Measurements from ENCODE around the gene NELFA.

NELFA gene

GRCh38 chr4:1988327-1988724, 20.4 kb downstream of the NELFA start:
- Histone ChIP-seq H3K79me1 (replicated peaks; ENCODE audit: low read length, poor library complexity, severe bottlenecking) (peaks cover 75% of the 10 kb centered on the region), H3K4ac (ENCODE audit: low read depth in 1 of 2, low read length in 2 of 2) (no peak overlapping the region)
- 97% methylated on average over 6 of the region's 12 CpGs for WGBS

GRCh38 chr4:1987721-1988326, 20.9 kb downstream of the NELFA start:
- no peak overlapping the region for H2BK5ac ChIP-seq (ENCODE audit: low read depth, low read length, poor library complexity, severe bottlenecking)
- no peak overlapping the region for H2BK12ac ChIP-seq (ENCODE audit: low read length in 2 of 2)
- H2AFZ ChIP-seq (ENCODE audit: low read depth, low read length) = no peak overlapping the region
- DNase-seq = no peak
- no peak overlapping the region for H2BK120ac ChIP-seq (ENCODE audit: low read depth, low read length)
- H3K4me3 ChIP-seq (ENCODE audit: insufficient read depth in 1 of 2, low read depth in 1 of 2, low read length in 2 of 2) = no peak overlapping the region
- H3K27me3 ChIP-seq (ENCODE audit: control insufficient read depth in 1 of 2, insufficient read depth in 1 of 2, low read length in 2 of 2) = no peaks in the 10 kb centered on the region
- no peak overlapping the region for H3K23ac ChIP-seq (ENCODE audit: low read length in 2 of 2)
- H3K36me3 ChIP-seq (ENCODE audit: control insufficient read depth in 1 of 2, insufficient read depth in 2 of 2, low read depth in 1 of 2, low read length in 2 of 2) = peaks cover 68 to 93% of the 10 kb centered on the region in 2 experiments
- H3K4ac ChIP-seq (ENCODE audit: low read depth in 1 of 2, low read length in 2 of 2) = no peak overlapping the region
- no peak overlapping the region for H3K18ac ChIP-seq (ENCODE audit: low read depth in 1 of 2, low read length in 2 of 2)
- no peak overlapping the region for H4K91ac ChIP-seq (ENCODE audit: low read length)
- H3K4me2 ChIP-seq (ENCODE audit: low read length, poor library complexity, severe bottlenecking) = no peak overlapping the region
- no peaks in the 10 kb centered on the region for H3K9me3 ChIP-seq (ENCODE audit: control insufficient read depth, low read length)
- no peak overlapping the region for H3K14ac ChIP-seq (ENCODE audit: low read length in 2 of 2)
- 92% methylated on average over 26 of the region's 26 CpGs for WGBS
- no peak overlapping the region for H2AK5ac ChIP-seq (ENCODE audit: low read length, severe bottlenecking)
- peaks cover 5% of the 10 kb centered on the region for H3K4me1 ChIP-seq (ENCODE audit: control insufficient read depth, insufficient read depth, low read depth, low read length)
- no peak overlapping the region for H3K27ac ChIP-seq (ENCODE audit: low read length, poor library complexity, severe bottlenecking)
- peaks cover 73% of the 10 kb centered on the region for H3K79me1 ChIP-seq (replicated peaks; ENCODE audit: low read length, poor library complexity, severe bottlenecking)
- no peak overlapping the region for H3K9ac ChIP-seq (ENCODE audit: low read length)
- no peak overlapping the region for H2BK15ac ChIP-seq (ENCODE audit: low read depth, poor library complexity, severe bottlenecking)
- peak overlapping the region; percentile 5 for H4K8ac ChIP-seq (ENCODE audit: low read length)

More at GRCh38 chr4:1988327-1988724, 20.4 kb downstream of the NELFA start:
- H3K4me2 ChIP-seq (ENCODE audit: low read length, poor library complexity, severe bottlenecking) = no peak overlapping the region
- H4K8ac ChIP-seq (ENCODE audit: low read length) = no peak overlapping the region
- no peak overlapping the region for H3K4me3 ChIP-seq (ENCODE audit: insufficient read depth in 1 of 2, low read depth in 1 of 2, low read length in 2 of 2)
- no peak overlapping the region for H3K14ac ChIP-seq (ENCODE audit: low read length in 2 of 2)
- H2BK15ac ChIP-seq (ENCODE audit: low read depth, poor library complexity, severe bottlenecking) = no peak overlapping the region
- no peak overlapping the region for H3K18ac ChIP-seq (ENCODE audit: low read depth in 1 of 2, low read length in 2 of 2)
- no peak overlapping the region for H2AFZ ChIP-seq (ENCODE audit: low read depth, low read length)
- H3K9me3 ChIP-seq (ENCODE audit: control insufficient read depth, low read length) = no peaks in the 10 kb centered on the region
- no peaks in the 10 kb centered on the region for H3K27me3 ChIP-seq (ENCODE audit: control insufficient read depth in 1 of 2, insufficient read depth in 1 of 2, low read length in 2 of 2)
- H3K27ac ChIP-seq (ENCODE audit: low read length, poor library complexity, severe bottlenecking) = no peak overlapping the region
- H3K36me3 ChIP-seq (ENCODE audit: control insufficient read depth in 1 of 2, insufficient read depth in 2 of 2, low read depth in 1 of 2, low read length in 2 of 2) = peaks cover 63 to 93% of the 10 kb centered on the region in 2 experiments
- H2BK5ac ChIP-seq (ENCODE audit: low read depth, low read length, poor library complexity, severe bottlenecking) = no peak overlapping the region
- no peak overlapping the region for H4K91ac ChIP-seq (ENCODE audit: low read length)
- H3K23ac ChIP-seq (ENCODE audit: low read length in 2 of 2) = no peak overlapping the region
- H3K4me1 ChIP-seq (ENCODE audit: control insufficient read depth, insufficient read depth, low read depth, low read length) = peaks cover 5% of the 10 kb centered on the region
- no peak overlapping the region for H3K9ac ChIP-seq (ENCODE audit: low read length)
- H2BK120ac ChIP-seq (ENCODE audit: low read depth, low read length) = no peak overlapping the region
- H2AK5ac ChIP-seq (ENCODE audit: low read length, severe bottlenecking) = no peak overlapping the region
- H2BK12ac ChIP-seq (ENCODE audit: low read length in 2 of 2) = no peak overlapping the region
- DNase-seq = no peak

- WGBS = 98% methylated on average over 19 of the region's 19 CpGs
- Histone ChIP-seq H3K4me3 (ENCODE audit: insufficient read depth in 1 of 2, low read depth in 1 of 2, low read length in 2 of 2) (no peak overlapping the region), H2BK15ac (ENCODE audit: low read depth, poor library complexity, severe bottlenecking) (no peak overlapping the region), H3K14ac (ENCODE audit: low read length in 2 of 2) (no peak overlapping the region), H2AFZ (ENCODE audit: low read depth, low read length) (no peak overlapping the region), H3K4me2 (ENCODE audit: low read length, poor library complexity, severe bottlenecking) (no peak overlapping the region), H3K9me3 (ENCODE audit: control insufficient read depth, low read length) (no peaks in the 10 kb centered on the region), H4K8ac (ENCODE audit: low read length) (no peak overlapping the region), H3K27me3 (ENCODE audit: control insufficient read depth in 1 of 2, insufficient read depth in 1 of 2, low read length in 2 of 2) (no peaks in the 10 kb centered on the region), H3K4me1 (ENCODE audit: control insufficient read depth, insufficient read depth, low read depth, low read length) (peaks cover 3% of the 10 kb centered on the region), H3K27ac (ENCODE audit: low read length, poor library complexity, severe bottlenecking) (no peak overlapping the region), H3K79me1 (replicated peaks; ENCODE audit: low read length, poor library complexity, severe bottlenecking) (peaks cover 73% of the 10 kb centered on the region), H2AK5ac (ENCODE audit: low read length, severe bottlenecking) (no peak overlapping the region), H3K4ac (ENCODE audit: low read depth in 1 of 2, low read length in 2 of 2) (no peak overlapping the region), H4K91ac (ENCODE audit: low read length) (no peak overlapping the region), H3K23ac (ENCODE audit: low read length in 2 of 2) (no peak overlapping the region), H3K18ac (ENCODE audit: low read depth in 1 of 2, low read length in 2 of 2) (no peak overlapping the region), H2BK120ac (ENCODE audit: low read depth, low read length) (no peak overlapping the region), H2BK12ac (ENCODE audit: low read length in 2 of 2) (no peak overlapping the region), H3K36me3 (ENCODE audit: control insufficient read depth in 1 of 2, insufficient read depth in 2 of 2, low read depth in 1 of 2, low read length in 2 of 2) (peaks cover 73 to 93% of the 10 kb centered on the region in 2 experiments), H2BK5ac (ENCODE audit: low read depth, low read length, poor library complexity, severe bottlenecking) (no peak overlapping the region), H3K9ac (ENCODE audit: low read length) (no peak overlapping the region)
- no peak for DNase-seq
Observed at GRCh38 chr4:1987296-1987695, 21.5 kb downstream of the NELFA start.

GRCh38 chr4:1986578-1987210, 22.1 kb downstream of the NELFA start:
- no peak overlapping the region for H2BK120ac ChIP-seq (ENCODE audit: low read depth, low read length)
- H4K8ac ChIP-seq (ENCODE audit: low read length) = peak overlapping the region; percentile 24
- H3K4me2 ChIP-seq (ENCODE audit: low read length, poor library complexity, severe bottlenecking) = no peak overlapping the region
- H3K23ac ChIP-seq (ENCODE audit: low read length in 2 of 2) = no peak overlapping the region
- no peak overlapping the region for H2BK5ac ChIP-seq (ENCODE audit: low read depth, low read length, poor library complexity, severe bottlenecking)
- peaks cover 78 to 92% of the 10 kb centered on the region in 2 experiments for H3K36me3 ChIP-seq (ENCODE audit: control insufficient read depth in 1 of 2, insufficient read depth in 2 of 2, low read depth in 1 of 2, low read length in 2 of 2)
- H4K91ac ChIP-seq (ENCODE audit: low read length) = no peak overlapping the region
- H3K27ac ChIP-seq (ENCODE audit: low read length, poor library complexity, severe bottlenecking) = no peak overlapping the region
- H3K4ac ChIP-seq (ENCODE audit: low read depth in 1 of 2, low read length in 2 of 2) = no peak overlapping the region
- no peaks in the 10 kb centered on the region for H3K27me3 ChIP-seq (ENCODE audit: control insufficient read depth in 1 of 2, insufficient read depth in 1 of 2, low read length in 2 of 2)
- H2AK5ac ChIP-seq (ENCODE audit: low read length, severe bottlenecking) = no peak overlapping the region
- no peak for DNase-seq
- no peaks in the 10 kb centered on the region for H3K9me3 ChIP-seq (ENCODE audit: control insufficient read depth, low read length)
- peaks cover 68% of the 10 kb centered on the region for H3K79me1 ChIP-seq (replicated peaks; ENCODE audit: low read length, poor library complexity, severe bottlenecking)
- H3K9ac ChIP-seq (ENCODE audit: low read length) = no peak overlapping the region
- H2AFZ ChIP-seq (ENCODE audit: low read depth, low read length) = no peak overlapping the region
- no peak overlapping the region for H3K14ac ChIP-seq (ENCODE audit: low read length in 2 of 2)
- H3K18ac ChIP-seq (ENCODE audit: low read depth in 1 of 2, low read length in 2 of 2) = no peak overlapping the region
- WGBS = 92% methylated on average over 22 of the region's 22 CpGs
- H3K4me3 ChIP-seq (ENCODE audit: insufficient read depth in 1 of 2, low read depth in 1 of 2, low read length in 2 of 2) = no peak overlapping the region
- peaks cover 1% of the 10 kb centered on the region for H3K4me1 ChIP-seq (ENCODE audit: control insufficient read depth, insufficient read depth, low read depth, low read length)
- no peak overlapping the region for H2BK15ac ChIP-seq (ENCODE audit: low read depth, poor library complexity, severe bottlenecking)
- no peak overlapping the region for H2BK12ac ChIP-seq (ENCODE audit: low read length in 2 of 2)

All from mesenchymal stem cell (in vitro differentiated cells and primary cell).